ENCODE measurements around the gene UBE3D.

GRCh38 chr6:83053678-83054077 lies 12.0 kb downstream of the UBE3D start:
- TF ChIP-seq CTCF (IDR thresholded peaks at IDR 0.05; ENCODE audit: low read depth, low read length, poor library complexity, severe bottlenecking) (no peak), EZH2phosphoT487 (IDR thresholded peaks at IDR 0.05; ENCODE audit: borderline replicate concordance, low read length) (no peak)
